ENCODE data around the gene ATP8B3. TPM values are rescaled to one million over a fixed set of nuclear protein-coding genes. Genes with fewer than 3 reads are reported as not detected.

Gene ATP8B3
- total and polyA plus RNA-seq, 9 of the 15 experiments (the other 6 are each of a cell fraction or from before 2014, with no cell fraction given): 1.2 to 12.3 (median 3.8) TPM

GRCh38 chr19:1774989-1775772, 36.9 kb downstream of the ATP8B3 start (continued):
- TF ChIP-seq ZNF175 (CRISPR knock-in tag; IDR thresholded peaks at IDR 0.05; ENCODE audit: low read depth) (no peak), ZEB2 (IDR thresholded peaks at IDR 0.05) (peak; percentile 44; the same call in 1 of the 2 replicates), HINFP (tag; conservative IDR thresholded peaks at IDR 0.05; ENCODE audit: low read depth) (no peak), PCBP1 (IDR thresholded peaks at IDR 0.05; ENCODE audit: low read depth, low read length, poor library complexity, severe bottlenecking) (peak; percentile 92), KHSRP (IDR thresholded peaks at IDR 0.05) (no peak), RERE (CRISPR knock-in tag; IDR thresholded peaks at IDR 0.05; ENCODE audit: borderline replicate concordance) (no peak), LARP7 (IDR thresholded peaks at IDR 0.05) (no peak), NFIX (CRISPR knock-in tag; IDR thresholded peaks at IDR 0.05; ENCODE audit: low read depth) (no peak), ZNF316 (IDR thresholded peaks at IDR 0.05) (no peak), ZNF764 (CRISPR knock-in tag; IDR thresholded peaks at IDR 0.05; ENCODE audit: low read depth) (no peak), HNRNPH1 (optimal IDR thresholded peaks at IDR 0.05; ENCODE audit: low read depth, low read length) (no peak), SMAD4 (CRISPR knock-in tag; conservative IDR thresholded peaks at IDR 0.05) (peak; percentile 32; the same call in 1 of the 2 replicates), ID3 (CRISPR knock-in tag; IDR thresholded peaks at IDR 0.05) (no peak), ID3 (tag; IDR thresholded peaks at IDR 0.05) (0 out of 2 replicates have a peak, but pooled peaks have one; percentile 23), TCF7 (IDR thresholded peaks at IDR 0.05; ENCODE audit: borderline replicate concordance) (0 out of 2 replicates have a peak, but pooled peaks have one; percentile 41), SMARCE1 (IDR thresholded peaks at IDR 0.05) (no peak)
- TF ChIP-seq, protein P1, sequence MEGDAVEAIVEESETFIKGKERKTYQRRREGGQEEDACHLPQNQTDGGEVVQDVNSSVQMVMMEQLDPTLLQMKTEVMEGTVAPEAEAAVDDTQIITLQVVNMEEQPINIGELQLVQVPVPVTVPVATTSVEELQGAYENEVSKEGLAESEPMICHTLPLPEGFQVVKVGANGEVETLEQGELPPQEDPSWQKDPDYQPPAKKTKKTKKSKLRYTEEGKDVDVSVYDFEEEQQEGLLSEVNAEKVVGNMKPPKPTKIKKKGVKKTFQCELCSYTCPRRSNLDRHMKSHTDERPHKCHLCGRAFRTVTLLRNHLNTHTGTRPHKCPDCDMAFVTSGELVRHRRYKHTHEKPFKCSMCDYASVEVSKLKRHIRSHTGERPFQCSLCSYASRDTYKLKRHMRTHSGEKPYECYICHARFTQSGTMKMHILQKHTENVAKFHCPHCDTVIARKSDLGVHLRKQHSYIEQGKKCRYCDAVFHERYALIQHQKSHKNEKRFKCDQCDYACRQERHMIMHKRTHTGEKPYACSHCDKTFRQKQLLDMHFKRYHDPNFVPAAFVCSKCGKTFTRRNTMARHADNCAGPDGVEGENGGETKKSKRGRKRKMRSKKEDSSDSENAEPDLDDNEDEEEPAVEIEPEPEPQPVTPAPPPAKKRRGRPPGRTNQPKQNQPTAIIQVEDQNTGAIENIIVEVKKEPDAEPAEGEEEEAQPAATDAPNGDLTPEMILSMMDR (IDR thresholded peaks at IDR 0.05 in 2 of 3, conservative IDR thresholded peaks at IDR 0.05 in 1 of 3; ENCODE audit: insufficient read depth in 2 of 3, low read depth in 1 of 3, low read length in 3 of 3): peak; percentile 77 to 97 (median 90)
